SK-N-SH (cell line): ENCODE results near the gene GNB5. TPM values are rescaled to one million over a fixed set of nuclear protein-coding genes. Genes with fewer than 3 reads are reported as not detected.

Source experiments
- CTCF ChIA-PET: fragments of 300-600, 350-600 bp; formaldehyde crosslinking; extraction: SDS; loops from one replicate; lab custom pipeline; 2021; lab: Yijun Ruan, JAX
- POLR2A ChIA-PET: fragments of 350-600 bp; sonication (Branson Sonifier 250); formaldehyde crosslinking; extraction: SDS; loops from one replicate; lab custom pipeline; 2020; ENCODE audit warnings: antibody characterized with exemption, inconsistent platforms; lab: Yijun Ruan, JAX
- DNase-seq: peaks from one replicate; pipeline ENCODE4 v3.0.0; 2012
- H2AFZ ChIP-seq: fragments of 200-600 bp; sonication (generic); 2 replicates; pipeline ENCODE4 v1.8.1; 2016; ENCODE audit warnings: antibody characterized with exemption, mild to moderate bottlenecking, low read depth
- H3F3A ChIP-seq: fragments of 200-600 bp; sonication (generic); replicated peaks from 2 replicates; pipeline ENCODE3; 2016; ENCODE audit warnings: antibody characterized with exemption, mild to moderate bottlenecking; ENCODE audit not compliant: insufficient read depth
- H3K27ac ChIP-seq, 2 experiments: fragments of 200-500 bp in 1 of 2; fragments of 200-600 bp in 1 of 2; sonication (Bioruptor generic) in 1 of 2; sonication (generic), shearing (Covaris generic) in 1 of 2; 2 replicates each; pipeline versions ENCODE4 v1.5.1 to v1.6.1; 2014 to 2016; ENCODE audit warnings: low read depth in 2 of 2, inconsistent platforms in 1 of 2, low read length in 1 of 2, mild to moderate bottlenecking in 1 of 2, mixed read lengths in 1 of 2
- H3K27me3 ChIP-seq: fragments of 200-600 bp; sonication (generic), shearing (Covaris generic); 2 replicates; pipeline ENCODE4 v1.6.1; 2016; ENCODE audit warnings: mixed run types; ENCODE audit not compliant: insufficient read depth
- H3K36me3 ChIP-seq, 2 experiments: fragments of 200-500 bp in 1 of 2; fragments of 200-600 bp in 1 of 2; sonication (Bioruptor generic) in 1 of 2; sonication (generic) in 1 of 2; replicated peaks in 1 of 2; 2 replicates each; pipeline versions ENCODE3 to v1.5.1; 2014 to 2016; ENCODE audit warnings: low read length in 1 of 2, mild to moderate bottlenecking in 1 of 2; ENCODE audit not compliant: insufficient read depth in 2 of 2, control insufficient read depth in 1 of 2
- H3K4me1 ChIP-seq, 2 experiments: fragments of 200-500 bp in 1 of 2; fragments of 200-600 bp in 1 of 2; sonication (Bioruptor generic) in 1 of 2; sonication (generic), shearing (Covaris generic) in 1 of 2; 2 replicates each; pipeline versions ENCODE4 v1.5.1 to v1.6.1; 2014 to 2016; ENCODE audit warnings: low read depth in 1 of 2, low read length in 1 of 2, mixed run types in 1 of 2; ENCODE audit not compliant: insufficient read depth in 2 of 2, control insufficient read depth in 1 of 2
- H3K4me2 ChIP-seq: fragments of 200-600 bp; sonication (generic), shearing (Covaris generic); 2 replicates; pipeline ENCODE4 v1.6.1; 2017; ENCODE audit warnings: mixed run types
- H3K4me3 ChIP-seq, 2 experiments: fragments of 200-500 bp in 1 of 2; fragments of 200-600 bp in 1 of 2; sonication (Bioruptor generic) in 1 of 2; sonication (generic), shearing (Covaris generic) in 1 of 2; 2 replicates each; pipeline versions ENCODE4 v1.5.1 to v1.8.1; 2014 to 2016; ENCODE audit warnings: low read depth in 2 of 2, inconsistent platforms in 1 of 2, low read length in 1 of 2, mild to moderate bottlenecking in 1 of 2, mixed read lengths in 1 of 2, moderate library complexity in 1 of 2
- H3K79me2 ChIP-seq: fragments of 200-600 bp; sonication (generic); 2 replicates; pipeline ENCODE4 v1.8.1; 2017; ENCODE audit warnings: mild to moderate bottlenecking; ENCODE audit not compliant: insufficient read depth
- H3K9ac ChIP-seq: fragments of 200-600 bp; sonication (generic); 2 replicates; pipeline ENCODE4 v1.6.1; 2017; ENCODE audit warnings: mixed run types
- H3K9me2 ChIP-seq: fragments of 200-600 bp; sonication (generic); 2 replicates; pipeline ENCODE4 v1.6.1; 2017; ENCODE audit warnings: mixed run types
- H3K9me3 ChIP-seq: fragments of 200-600 bp; sonication (generic); 2 replicates; pipeline ENCODE4 v1.6.1; 2017; ENCODE audit warnings: mixed run types, mild to moderate bottlenecking, moderate library complexity
- H4K20me1 ChIP-seq: fragments of 200-600 bp; sonication (generic); 2 replicates; pipeline ENCODE4 v1.6.1; 2017; ENCODE audit warnings: mild to moderate bottlenecking, mixed run types; ENCODE audit not compliant: insufficient read depth
- ELF1 ChIP-seq: IDR thresholded peaks from 2 replicates; pipeline ENCODE4 v1.4.0; 2012
- EZH2phosphoT487 ChIP-seq: fragments of 200-600 bp; sonication (generic); IDR thresholded peaks from 2 replicates; pipeline ENCODE4 v1.6.1; 2017; ENCODE audit warnings: low read depth, mixed run types, mild to moderate bottlenecking, antibody characterized with exemption, moderate library complexity, borderline replicate concordance
- FOSL2 ChIP-seq: IDR thresholded peaks from 2 replicates; pipeline ENCODE4 v1.4.0; 2012; ENCODE audit warnings: low read depth, mild to moderate bottlenecking, moderate library complexity, borderline replicate concordance
- FOXJ3 ChIP-seq: sonication (generic); formaldehyde crosslinking; IDR thresholded peaks from 2 replicates; pipeline ENCODE4 v1.5.1; 2020; ENCODE audit warnings: mild to moderate bottlenecking, missing genetic modification reagents
- FOXM1 ChIP-seq: IDR thresholded peaks from 2 replicates; pipeline ENCODE4 v1.4.0; 2012; ENCODE audit warnings: low read depth, mild to moderate bottlenecking
- JUND ChIP-seq: IDR thresholded peaks from 2 replicates; pipeline ENCODE4 v1.4.0; 2012
- MXI1 ChIP-seq: IDR thresholded peaks from 2 replicates; pipeline ENCODE4 v1.6.1; 2012; ENCODE audit warnings: mild to moderate bottlenecking, low read depth, low read length, improper control_type of control experiment
- NFIC ChIP-seq: IDR thresholded peaks from 2 replicates; pipeline ENCODE4 v1.4.0; 2012; ENCODE audit warnings: borderline replicate concordance
- PBX3 ChIP-seq: IDR thresholded peaks from 2 replicates; pipeline ENCODE4; 2012
- RAD21 ChIP-seq: IDR thresholded peaks from 2 replicates; pipeline ENCODE4 v1.6.1; 2012; ENCODE audit warnings: mild to moderate bottlenecking, low read length
- REST ChIP-seq: IDR thresholded peaks from 2 replicates; pipeline ENCODE4 v1.6.1; 2012; ENCODE audit warnings: mild to moderate bottlenecking, low read depth, low read length, moderate library complexity
- RXRA ChIP-seq: IDR thresholded peaks from 2 replicates; pipeline ENCODE4 v1.4.0; 2012; ENCODE audit warnings: low read depth, mild to moderate bottlenecking, borderline replicate concordance
- SIN3A ChIP-seq: IDR thresholded peaks from 2 replicates; pipeline ENCODE4 v1.6.1; 2012; ENCODE audit warnings: low read depth, mild to moderate bottlenecking, low read length, moderate library complexity, borderline replicate concordance
- TAF1 ChIP-seq: IDR thresholded peaks from 2 replicates; pipeline ENCODE4 v1.6.1; 2012; ENCODE audit warnings: low read depth, mild to moderate bottlenecking, low read length, moderate library complexity, borderline replicate concordance
- TEAD4 ChIP-seq: IDR thresholded peaks from 2 replicates; pipeline ENCODE4 v1.4.0; 2012; ENCODE audit warnings: mild to moderate bottlenecking, borderline replicate concordance; ENCODE audit not compliant: insufficient read depth
- USF1 ChIP-seq: IDR thresholded peaks from 2 replicates; pipeline ENCODE4 v1.4.0; 2012; ENCODE audit warnings: low read depth, borderline replicate concordance
- USF2 ChIP-seq: fragments of 150-350 bp; IDR thresholded peaks from 2 replicates; pipeline ENCODE4 v1.6.1; 2017; ENCODE audit warnings: antibody characterized with exemption, low read length, low read depth, borderline replicate concordance
- ZBTB33 ChIP-seq: IDR thresholded peaks from 2 replicates; pipeline ENCODE4 v1.4.0; 2012; ENCODE audit warnings: low read depth, borderline replicate concordance
- WGBS: methylation state at CpG from one replicate; pipeline ENCODE4 v1.1.6; 2017; ENCODE audit warnings: low lambda C conversion rate; 5-methylcytosine and 5-hydroxymethylcytosine counted together
- polyA plus RNA-seq, 3 experiments: library from polyadenylated mRNA; depleted of rRNA; stranded (reverse); fragments of >200 nt; gene quantifications; 2 replicates each; pipeline ENCODE4 v1.2.3, GENCODE V29; 2012

GNB5 gene
- polyA plus RNA-seq, 1 of the 3 experiments (the other 2 are of a cell fraction) = 73.7 TPM

GRCh38 chr15:52236013-52236412 is 44.8 kb upstream of the GNB5 start:
- H3K4me2 ChIP-seq = no peak overlapping the region
- H3K27me3 ChIP-seq = no peaks in the 10 kb centered on the region
- no peaks in the 10 kb centered on the region for H3F3A ChIP-seq
- H3K27ac ChIP-seq = no peak overlapping the region
- H3K79me2 ChIP-seq = no peaks in the 10 kb centered on the region
- H2AFZ ChIP-seq = no peak overlapping the region
- H3K4me3 ChIP-seq = no peak overlapping the region
- H3K9ac ChIP-seq = no peak overlapping the region
- CTCF ChIA-PET = interaction anchor here (0.8 to 5.6 kb wide), 2 partner anchors 8 to 21 kb away, joined by 3 to 37 read pairs; no protein-coding TSS in a partner anchor
- H3K4me1 ChIP-seq = peaks cover 0 to 2% of the 10 kb centered on the region in 2 experiments; a peak in 1 of 4 replicates
- no peaks in the 10 kb centered on the region for H3K9me2 ChIP-seq
- TF ChIP-seq REST (no peak), FOXM1 (no peak), TAF1 (no peak), USF1 (no peak), RXRA (no peak), SIN3A (no peak), EZH2phosphoT487 (no peak), PBX3 (no peak), ELF1 (no peak), FOSL2 (no peak), RAD21 (no peak), USF2 (no peak), TEAD4 (no peak), JUND (no peak), MXI1 (no peak), ZBTB33 (no peak), FOXJ3 (CRISPR knock-in tag) (no peak), NFIC (no peak)
- TF ChIP-seq, all 33 proteins: peak for 0
- Histone ChIP-seq H3K36me3 (no peaks in the 10 kb centered on the region), H3K9me3 (no peaks in the 10 kb centered on the region), H4K20me1 (no peaks in the 10 kb centered on the region)
- no peak for DNase-seq
- 82% methylated on average over 6 of the region's 8 CpGs for WGBS
- POLR2A ChIA-PET = no interaction called here
